Suprapubic skin (tissue), 4 donors: ENCODE results near the gene FUCA2.

Experiments
- EP300 ChIP-seq: sonication (generic); formaldehyde crosslinking; IDR thresholded peaks from one replicate; pipeline ENCODE4 v1.6.1; 2017; ENCODE audit warnings: antibody characterized with exemption
- POLR2A ChIP-seq, 2 donors: fragments of 450-650 bp; IDR thresholded peaks; one replicate each; pipeline ENCODE4 v1.6.1; 2017; ENCODE audit warnings: antibody characterized with exemption in 2 of 2, mild to moderate bottlenecking in 2 of 2, moderate library complexity in 2 of 2
- POLR2AphosphoS5 ChIP-seq, 3 donors: sonication (generic); formaldehyde crosslinking; IDR thresholded peaks; one replicate each; pipeline ENCODE4 v1.6.1; 2017; ENCODE audit warnings: antibody characterized with exemption in 3 of 3
- TF ChIP-seq, protein P1 (sequence below), 2 donors: fragments of 200-600 bp in 1 of 2; fragments of 450-650 bp in 1 of 2; sonication (generic) in 1 of 2; IDR thresholded peaks; one replicate each; pipeline ENCODE4 v1.5.1; 2016 to 2019; ENCODE audit warnings: antibody characterized with exemption in 2 of 2, mild to moderate bottlenecking in 1 of 2, moderate library complexity in 1 of 2

DNA sequence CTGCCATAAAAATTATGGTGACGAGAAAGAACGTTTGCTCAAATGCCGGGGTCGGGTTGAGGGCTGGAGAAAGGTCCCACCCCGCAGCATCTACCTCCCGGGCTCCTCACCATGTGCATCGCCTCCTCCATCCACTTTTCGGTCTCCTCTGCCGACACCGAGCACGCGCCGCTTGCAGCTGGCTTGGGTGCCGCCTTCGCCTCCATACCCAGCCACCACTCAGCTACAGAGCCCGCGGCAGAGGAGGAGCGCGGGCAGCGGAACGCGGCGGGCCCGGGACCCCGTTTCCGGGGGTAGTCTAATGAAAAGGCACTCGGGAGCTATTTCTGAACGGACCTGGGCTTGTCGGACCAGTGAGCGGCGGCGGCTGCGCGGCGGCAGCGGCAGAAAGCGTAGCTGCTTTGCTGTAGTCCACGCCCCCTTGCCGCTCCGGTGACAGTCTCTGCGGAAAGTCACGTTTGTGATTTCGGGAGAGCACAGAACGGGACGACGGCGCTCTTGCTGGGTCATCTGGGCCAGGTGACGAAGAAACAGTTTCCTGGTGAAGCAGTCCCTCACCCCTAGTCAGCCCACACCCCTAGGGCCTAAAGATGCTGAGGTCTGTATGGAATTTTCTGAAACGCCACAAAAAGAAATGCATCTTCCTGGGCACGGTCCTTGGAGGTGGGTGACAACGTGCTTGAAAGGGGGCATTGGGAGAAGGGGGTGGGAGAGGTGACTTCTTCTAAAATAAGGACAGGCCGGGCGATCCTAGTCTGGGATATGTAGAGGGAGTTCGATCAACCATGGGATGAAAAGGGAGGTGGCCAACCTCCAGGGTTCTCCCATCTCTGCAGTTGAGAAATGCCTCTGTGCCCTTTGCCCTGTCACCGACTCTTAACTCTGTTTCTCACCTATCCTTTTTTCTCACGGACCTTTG, 60.8 kb downstream of the FUCA2 start, which contains the start of the genes ADAT2 and PEX3:
- peak in 1 of 2 donors; percentile 62 for TF ChIP-seq POLR2A (IDR thresholded peaks at IDR 0.05)
- TF ChIP-seq, protein P1, sequence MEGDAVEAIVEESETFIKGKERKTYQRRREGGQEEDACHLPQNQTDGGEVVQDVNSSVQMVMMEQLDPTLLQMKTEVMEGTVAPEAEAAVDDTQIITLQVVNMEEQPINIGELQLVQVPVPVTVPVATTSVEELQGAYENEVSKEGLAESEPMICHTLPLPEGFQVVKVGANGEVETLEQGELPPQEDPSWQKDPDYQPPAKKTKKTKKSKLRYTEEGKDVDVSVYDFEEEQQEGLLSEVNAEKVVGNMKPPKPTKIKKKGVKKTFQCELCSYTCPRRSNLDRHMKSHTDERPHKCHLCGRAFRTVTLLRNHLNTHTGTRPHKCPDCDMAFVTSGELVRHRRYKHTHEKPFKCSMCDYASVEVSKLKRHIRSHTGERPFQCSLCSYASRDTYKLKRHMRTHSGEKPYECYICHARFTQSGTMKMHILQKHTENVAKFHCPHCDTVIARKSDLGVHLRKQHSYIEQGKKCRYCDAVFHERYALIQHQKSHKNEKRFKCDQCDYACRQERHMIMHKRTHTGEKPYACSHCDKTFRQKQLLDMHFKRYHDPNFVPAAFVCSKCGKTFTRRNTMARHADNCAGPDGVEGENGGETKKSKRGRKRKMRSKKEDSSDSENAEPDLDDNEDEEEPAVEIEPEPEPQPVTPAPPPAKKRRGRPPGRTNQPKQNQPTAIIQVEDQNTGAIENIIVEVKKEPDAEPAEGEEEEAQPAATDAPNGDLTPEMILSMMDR (IDR thresholded peaks at IDR 0.05): no peak
- TF ChIP-seq POLR2AphosphoS5 (IDR thresholded peaks at IDR 0.05): peak; percentile 34 to 96 (median 44)
- TF ChIP-seq EP300: no peak
